Measurements from ENCODE around the gene CHRNB2. TPM values are rescaled to one million over a fixed set of nuclear protein-coding genes. Genes with fewer than 3 reads are reported as not detected.

Gene CHRNB2
- total and polyA plus RNA-seq, 2 donors (not counting 1 experiment from before 2014, with no cell fraction given), result 0.02 TPM; not detected in 1

GRCh38 chr1:154599658-154600057, 32.1 kb downstream of the CHRNB2 start:
- Histone ChIP-seq H3K27ac (ENCODE audit: insufficient read depth, low read length) (no peak overlapping the region), H2AFZ (ENCODE audit: low read length) (no peak overlapping the region), H3K4me3 (replicated peaks in 1 of 4; ENCODE audit: control extremely low read depth in 1 of 4, insufficient read depth in 1 of 4, low read depth in 3 of 4, low read length in 4 of 4) (no peak overlapping the region), H3K79me2 (ENCODE audit: control insufficient read depth, insufficient read depth, low read length) (peaks cover 49% of the 10 kb centered on the region), H3K36me3 (ENCODE audit: control insufficient read depth, insufficient read depth, low read length) (peaks cover 26% of the 10 kb centered on the region), H3K4me1 (ENCODE audit: control insufficient read depth, extremely low read depth, insufficient read depth, low read length) (peaks cover 2% of the 10 kb centered on the region), H3K9ac (ENCODE audit: insufficient read depth, low read length) (no peak overlapping the region), H3K27me3 (ENCODE audit: control insufficient read depth, insufficient read depth, low read length) (no peaks in the 10 kb centered on the region), H3K9me3 (ENCODE audit: control insufficient read depth, insufficient read depth, low read depth, low read length) (no peaks in the 10 kb centered on the region), H3K4me2 (ENCODE audit: extremely low read depth, insufficient read depth, low read length) (no peak overlapping the region), H4K20me1 (ENCODE audit: control insufficient read depth, extremely low read depth, insufficient read depth, low read length) (peaks cover 3% of the 10 kb centered on the region)
- TF ChIP-seq EZH2 (IDR thresholded peaks at IDR 0.05; ENCODE audit: low read length, missing control alignments) (no peak), CTCF (conservative IDR thresholded peaks at IDR 0.05 in 1 of 2, IDR thresholded peaks at IDR 0.05 in 1 of 2; ENCODE audit: low read depth in 1 of 2, low read length in 2 of 2) (no peak)
- DNase-seq (ENCODE audit: low read depth in 2 of 2), result peak in 1 of 2 donors; percentile 58

GRCh38 chr1:154603317-154603716, 35.7 kb downstream of the CHRNB2 start:
- Histone ChIP-seq H3K27me3 (ENCODE audit: control insufficient read depth, insufficient read depth, low read length) (no peaks in the 10 kb centered on the region), H3K4me2 (ENCODE audit: extremely low read depth, insufficient read depth, low read length) (no peak overlapping the region), H3K9me3 (ENCODE audit: control insufficient read depth, insufficient read depth, low read depth, low read length) (no peaks in the 10 kb centered on the region), H2AFZ (ENCODE audit: low read length) (no peak overlapping the region), H3K9ac (ENCODE audit: insufficient read depth, low read length) (no peak overlapping the region), H3K4me1 (ENCODE audit: control insufficient read depth, extremely low read depth, insufficient read depth, low read length) (peaks cover 2% of the 10 kb centered on the region), H3K79me2 (ENCODE audit: control insufficient read depth, insufficient read depth, low read length) (peaks cover 80% of the 10 kb centered on the region), H3K4me3 (replicated peaks in 1 of 4; ENCODE audit: control extremely low read depth in 1 of 4, insufficient read depth in 1 of 4, low read depth in 3 of 4, low read length in 4 of 4) (no peak overlapping the region), H3K36me3 (ENCODE audit: control insufficient read depth, insufficient read depth, low read length) (peaks cover 11% of the 10 kb centered on the region), H3K27ac (ENCODE audit: insufficient read depth, low read length) (no peak overlapping the region), H4K20me1 (ENCODE audit: control insufficient read depth, extremely low read depth, insufficient read depth, low read length) (peaks cover 3% of the 10 kb centered on the region)
- DNase-seq (ENCODE audit: low read depth in 2 of 2), result no peak
- TF ChIP-seq EZH2 (IDR thresholded peaks at IDR 0.05; ENCODE audit: low read length, missing control alignments) (no peak), CTCF (conservative IDR thresholded peaks at IDR 0.05 in 1 of 2, IDR thresholded peaks at IDR 0.05 in 1 of 2; ENCODE audit: low read depth in 1 of 2, low read length in 2 of 2) (no peak)

- peaks cover 3% of the 10 kb centered on the region for H3K4me1 ChIP-seq (ENCODE audit: control insufficient read depth, extremely low read depth, insufficient read depth, low read length)
- H3K9ac ChIP-seq (ENCODE audit: insufficient read depth, low read length), result no peak overlapping the region
- H2AFZ ChIP-seq (ENCODE audit: low read length), result no peak overlapping the region
- peaks cover 11% of the 10 kb centered on the region for H3K36me3 ChIP-seq (ENCODE audit: control insufficient read depth, insufficient read depth, low read length)
- no peaks in the 10 kb centered on the region for H3K27me3 ChIP-seq (ENCODE audit: control insufficient read depth, insufficient read depth, low read length)
- no peak for DNase-seq (ENCODE audit: low read depth in 2 of 2)
- peaks cover 86% of the 10 kb centered on the region for H3K79me2 ChIP-seq (ENCODE audit: control insufficient read depth, insufficient read depth, low read length)
- H3K4me3 ChIP-seq (replicated peaks in 1 of 4; ENCODE audit: control extremely low read depth in 1 of 4, insufficient read depth in 1 of 4, low read depth in 3 of 4, low read length in 4 of 4), result no peak overlapping the region
- no peak overlapping the region for H3K27ac ChIP-seq (ENCODE audit: insufficient read depth, low read length)
- no peak for TF ChIP-seq CTCF (conservative IDR thresholded peaks at IDR 0.05 in 1 of 2, IDR thresholded peaks at IDR 0.05 in 1 of 2; ENCODE audit: low read depth in 1 of 2, low read length in 2 of 2)
- no peaks in the 10 kb centered on the region for H3K9me3 ChIP-seq (ENCODE audit: control insufficient read depth, insufficient read depth, low read depth, low read length)
- H4K20me1 ChIP-seq (ENCODE audit: control insufficient read depth, extremely low read depth, insufficient read depth, low read length), result peaks cover 3% of the 10 kb centered on the region
- no peak overlapping the region for H3K4me2 ChIP-seq (ENCODE audit: extremely low read depth, insufficient read depth, low read length)
These were observed 38.0 kb downstream of the CHRNB2 start for GRCh38 chr1:154605534-154605933.
